Mammary epithelial cell (primary cell): Measurements from ENCODE around the gene LRRC3.

Experiments
- CTCF ChIP-seq, 2 donors: IDR thresholded peaks in 1 of 2; conservative IDR thresholded peaks in 1 of 2; 2 replicates each; pipeline ENCODE4 v1.5.1; 2011 to 2012; ENCODE audit warnings: inconsistent platforms in 2 of 2, low read length in 2 of 2, mild to moderate bottlenecking in 2 of 2, control low read depth in 1 of 2, low read depth in 1 of 2; ENCODE audit not compliant: insufficient read depth in 1 of 2; ENCODE audit errors: extremely low read depth in 1 of 2
- EZH2 ChIP-seq: IDR thresholded peaks from 2 replicates; pipeline ENCODE4 v1.6.1; 2012; ENCODE audit warnings: low read length, inconsistent platforms, borderline replicate concordance

- TF ChIP-seq CTCF (conservative IDR thresholded peaks at IDR 0.05 in 1 of 2, IDR thresholded peaks at IDR 0.05 in 1 of 2; ENCODE audit: extremely low read depth in 1 of 2, insufficient read depth in 1 of 2, low read depth in 1 of 2, low read length in 2 of 2): peak; percentile 47 to 61
- TF ChIP-seq EZH2: no peak
Measured at GRCh38 chr21:44509539-44509938, 54.2 kb downstream of the LRRC3 start.
